Mucosa of stomach (tissue), 1 donor: ENCODE data around the gene MEF2D.

ENCODE experiments used
- H3K27me3 ChIP-seq: one replicate; pipeline ENCODE4 v1.7.0; 2013; ENCODE audit warnings: mild to moderate bottlenecking, low read length; ENCODE audit not compliant: control insufficient read depth, insufficient read depth
- H3K36me3 ChIP-seq: one replicate; pipeline ENCODE4 v1.7.0; 2013; ENCODE audit warnings: low read length; ENCODE audit not compliant: control insufficient read depth, insufficient read depth
- H3K4me1 ChIP-seq: one replicate; pipeline ENCODE4 v1.7.0; 2013; ENCODE audit warnings: mild to moderate bottlenecking, low read length; ENCODE audit not compliant: control insufficient read depth, insufficient read depth
- H3K4me3 ChIP-seq: one replicate; pipeline ENCODE4 v1.7.0; 2013; ENCODE audit warnings: low read length
- H3K9ac ChIP-seq: one replicate; pipeline ENCODE4 v1.7.0; 2013; ENCODE audit warnings: mild to moderate bottlenecking, low read length, moderate library complexity
- H3K9me3 ChIP-seq: one replicate; pipeline ENCODE4 v1.7.0; 2013; ENCODE audit warnings: mild to moderate bottlenecking, low read length, moderate library complexity; ENCODE audit not compliant: control insufficient read depth
- donor health status: Pancreatic carcinoma.

Gene MEF2D

GRCh38 chr1:156490401-156491032, 10.1 kb downstream of the MEF2D start:
- no peak overlapping the region for H3K4me3 ChIP-seq
- peak overlapping the region; percentile 24 for H3K9ac ChIP-seq
- H3K9me3 ChIP-seq = no peaks in the 10 kb centered on the region
- H3K4me1 ChIP-seq = peaks cover 80% of the 10 kb centered on the region
- H3K27me3 ChIP-seq = no peaks in the 10 kb centered on the region
- peaks cover 9% of the 10 kb centered on the region for H3K36me3 ChIP-seq

- Histone ChIP-seq H3K36me3 (peaks cover 5% of the 10 kb centered on the region), H3K4me1 (peaks cover 77% of the 10 kb centered on the region), H3K9me3 (no peaks in the 10 kb centered on the region), H3K27me3 (no peaks in the 10 kb centered on the region), H3K4me3 (no peak overlapping the region), H3K9ac (peak overlapping the region; percentile 24)
Observed at GRCh38 chr1:156489935-156490293, 10.7 kb downstream of the MEF2D start.

DNA sequence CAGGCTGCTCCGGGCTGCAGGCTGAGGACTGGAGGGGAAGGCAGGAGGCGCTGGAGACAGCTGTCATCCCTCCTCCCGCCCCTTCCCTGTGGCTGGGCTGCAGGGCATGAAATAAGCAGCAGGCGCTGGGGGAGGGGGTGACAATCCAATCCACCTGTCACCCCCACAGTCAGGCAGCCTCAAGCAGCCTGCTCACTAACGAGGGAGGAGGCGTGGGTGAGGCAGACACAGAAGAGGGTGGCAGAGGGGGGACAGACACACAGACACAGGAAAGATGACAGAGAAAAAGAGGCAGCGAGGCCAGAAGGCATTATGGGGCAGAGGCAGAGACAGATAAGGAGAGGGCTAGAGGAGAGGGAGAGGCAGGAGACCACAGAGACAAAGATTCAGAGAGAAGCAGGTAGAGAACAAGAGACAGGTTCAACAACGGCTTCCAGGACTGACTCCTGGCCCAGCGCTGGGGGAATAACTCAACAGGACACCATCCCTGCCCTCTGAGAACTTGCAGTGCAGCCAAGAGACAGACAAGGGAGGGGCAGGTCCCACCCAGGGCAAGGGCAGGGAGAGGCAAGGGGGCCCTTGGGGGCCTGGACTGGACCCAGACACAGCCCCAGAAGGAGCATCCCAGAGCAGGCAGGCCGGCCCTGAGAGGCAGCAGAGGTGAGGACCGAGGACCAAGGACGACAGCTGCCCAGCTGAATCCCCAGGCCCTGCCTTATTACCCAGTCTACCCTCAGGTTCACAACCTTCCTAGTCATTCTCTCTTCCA, 11.2 kb downstream of the MEF2D start:
- Histone ChIP-seq H3K9ac (peak overlapping the region; percentile 24), H3K27me3 (no peaks in the 10 kb centered on the region), H3K9me3 (no peaks in the 10 kb centered on the region), H3K4me1 (peaks cover 76% of the 10 kb centered on the region), H3K36me3 (peaks cover 5% of the 10 kb centered on the region), H3K4me3 (no peak overlapping the region)

GRCh38 chr1:156488566-156489165, 11.9 kb downstream of the MEF2D start:
- no peaks in the 10 kb centered on the region for H3K9me3 ChIP-seq
- no peaks in the 10 kb centered on the region for H3K27me3 ChIP-seq
- H3K4me3 ChIP-seq = no peak overlapping the region
- H3K36me3 ChIP-seq = peaks cover 5% of the 10 kb centered on the region
- peaks cover 72% of the 10 kb centered on the region for H3K4me1 ChIP-seq
- no peak overlapping the region for H3K9ac ChIP-seq

DNA sequence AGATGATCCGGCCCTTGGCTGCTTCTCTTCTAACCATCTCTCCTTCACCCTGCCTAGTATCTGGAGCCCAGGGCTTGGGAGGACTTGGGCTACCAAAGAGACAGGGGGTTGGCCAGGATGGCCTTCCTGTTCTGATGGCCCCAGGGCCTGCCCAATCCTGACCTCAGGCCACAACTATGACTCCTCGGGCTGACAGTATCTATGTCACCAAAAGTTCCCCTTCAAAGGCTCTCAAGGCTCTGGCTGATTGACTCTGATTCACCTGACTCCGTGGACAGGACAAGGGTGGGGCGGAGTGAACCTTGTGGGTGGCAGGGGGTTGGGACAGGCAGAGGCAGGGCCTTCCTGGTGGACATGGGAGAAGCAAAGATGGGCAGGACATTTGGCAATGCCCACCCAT, 12.7 kb downstream of the MEF2D start:
- no peaks in the 10 kb centered on the region for H3K27me3 ChIP-seq
- no peak overlapping the region for H3K9ac ChIP-seq
- peaks cover 64% of the 10 kb centered on the region for H3K4me1 ChIP-seq
- H3K9me3 ChIP-seq = no peaks in the 10 kb centered on the region
- H3K36me3 ChIP-seq = peaks cover 5% of the 10 kb centered on the region
- H3K4me3 ChIP-seq = no peak overlapping the region

- no peaks in the 10 kb centered on the region for H3K27me3 ChIP-seq
- H3K9ac ChIP-seq = no peak overlapping the region
- H3K9me3 ChIP-seq = no peaks in the 10 kb centered on the region
- H3K36me3 ChIP-seq = peaks cover 15% of the 10 kb centered on the region
- no peak overlapping the region for H3K4me3 ChIP-seq
- H3K4me1 ChIP-seq = peaks cover 52% of the 10 kb centered on the region
Observed at GRCh38 chr1:156486421-156487344, 13.9 kb downstream of the MEF2D start.

DNA sequence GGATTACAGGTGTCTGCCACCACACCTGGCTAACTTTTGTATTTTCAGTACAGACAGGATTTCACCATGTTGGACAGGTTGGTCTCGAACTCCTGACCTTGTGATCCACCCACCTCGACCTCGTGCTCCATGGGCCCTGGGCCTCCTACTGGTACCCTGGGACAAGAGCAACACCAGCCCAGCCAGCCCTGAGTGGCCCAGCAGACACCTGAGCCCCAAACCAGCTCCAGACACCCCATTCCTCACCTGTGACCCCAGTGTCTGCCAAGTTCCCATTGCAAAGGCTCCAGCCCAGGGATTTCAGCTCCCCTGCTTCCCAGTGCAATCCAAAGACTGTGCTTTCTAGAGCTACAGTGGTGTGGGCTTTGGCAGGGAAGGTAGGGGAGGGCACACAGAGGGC, 14.6 kb downstream of the MEF2D start:
- Histone ChIP-seq H3K4me1 (peaks cover 50% of the 10 kb centered on the region), H3K9ac (no peak overlapping the region), H3K9me3 (no peaks in the 10 kb centered on the region), H3K27me3 (no peaks in the 10 kb centered on the region), H3K36me3 (peaks cover 17% of the 10 kb centered on the region), H3K4me3 (no peak overlapping the region)

DNA sequence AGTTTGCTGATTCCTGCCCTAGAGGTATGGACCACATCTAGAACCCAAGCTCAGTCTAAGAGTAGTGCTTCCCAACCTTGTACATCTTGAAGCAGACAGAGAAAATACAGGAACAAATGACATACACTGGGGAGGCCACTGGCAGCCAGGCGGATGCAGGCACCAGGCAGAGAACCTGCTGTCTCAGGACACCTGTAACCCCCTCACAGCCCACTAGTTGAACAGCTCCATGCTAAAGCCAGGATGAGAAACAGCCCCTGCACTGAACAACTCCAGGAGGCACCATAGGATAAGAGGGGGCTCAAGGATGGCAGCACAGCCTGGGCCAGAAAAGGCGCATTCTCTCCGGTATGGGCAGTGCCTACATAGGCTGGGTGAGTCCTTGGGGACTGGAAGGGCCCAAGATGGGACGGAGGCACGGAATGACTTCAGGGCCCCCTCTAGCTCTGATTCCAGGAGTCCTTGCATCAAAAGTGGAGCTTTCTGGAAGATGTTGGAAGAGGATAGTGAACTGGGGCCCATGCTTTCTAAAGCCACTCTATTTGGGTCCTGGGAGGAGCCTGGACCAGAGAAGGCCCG, 16.0 kb downstream of the MEF2D start:
- H3K36me3 ChIP-seq = peaks cover 30% of the 10 kb centered on the region
- H3K4me1 ChIP-seq = peaks cover 45% of the 10 kb centered on the region
- H3K4me3 ChIP-seq = no peak overlapping the region
- H3K9me3 ChIP-seq = no peaks in the 10 kb centered on the region
- no peaks in the 10 kb centered on the region for H3K27me3 ChIP-seq
- no peak overlapping the region for H3K9ac ChIP-seq

DNA sequence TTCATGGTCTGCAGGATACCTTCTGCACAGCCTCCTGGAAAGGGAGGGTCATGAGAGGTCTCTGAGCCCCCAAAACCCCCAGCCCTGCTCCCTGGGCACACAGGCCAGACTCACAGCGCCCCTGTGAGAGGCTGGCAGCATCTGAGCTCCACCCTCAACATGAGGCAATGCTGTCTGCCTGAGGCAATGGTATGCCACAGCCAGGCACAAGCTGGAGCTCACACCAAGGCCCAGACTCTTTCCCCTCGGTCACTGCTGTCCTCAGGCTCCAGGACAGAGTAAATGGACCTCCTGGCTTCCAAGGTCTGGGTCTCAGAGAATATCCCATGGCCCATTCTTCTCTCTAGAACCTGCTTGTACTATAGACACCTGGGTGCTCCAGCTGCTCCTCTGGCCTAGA, 17.2 kb downstream of the MEF2D start:
- Histone ChIP-seq H3K27me3 (no peaks in the 10 kb centered on the region), H3K9me3 (no peaks in the 10 kb centered on the region), H3K4me3 (no peak overlapping the region), H3K4me1 (peaks cover 33% of the 10 kb centered on the region), H3K9ac (no peak overlapping the region), H3K36me3 (peaks cover 38% of the 10 kb centered on the region)

GRCh38 chr1:156482276-156482675, 18.3 kb downstream of the MEF2D start:
- Histone ChIP-seq H3K27me3 (no peaks in the 10 kb centered on the region), H3K36me3 (peaks cover 38% of the 10 kb centered on the region), H3K4me1 (peaks cover 24% of the 10 kb centered on the region), H3K9ac (no peak overlapping the region), H3K4me3 (no peak overlapping the region), H3K9me3 (no peaks in the 10 kb centered on the region)

DNA sequence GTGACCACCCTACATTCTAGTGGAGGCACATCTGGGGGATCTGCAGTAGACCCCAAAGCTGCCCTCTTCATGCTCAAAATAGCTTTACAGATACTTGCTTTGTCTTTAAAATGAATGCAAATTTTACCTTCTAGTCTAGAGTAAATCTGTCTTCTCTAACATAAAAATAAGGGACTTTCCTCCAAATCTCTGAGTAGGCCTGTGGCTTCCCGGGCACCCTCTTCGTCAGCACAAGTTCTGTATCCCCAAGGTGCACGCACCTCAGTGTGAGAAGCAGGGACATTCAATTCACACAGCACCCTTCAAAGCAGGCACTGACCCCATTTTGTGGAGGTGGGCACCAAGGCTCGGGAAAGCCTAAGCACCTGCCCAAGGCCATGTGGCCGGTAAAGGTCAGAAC, 19.0 kb downstream of the MEF2D start:
- H3K9ac ChIP-seq = no peak overlapping the region
- peaks cover 24% of the 10 kb centered on the region for H3K4me1 ChIP-seq
- no peak overlapping the region for H3K4me3 ChIP-seq
- no peaks in the 10 kb centered on the region for H3K27me3 ChIP-seq
- H3K9me3 ChIP-seq = no peaks in the 10 kb centered on the region
- H3K36me3 ChIP-seq = peaks cover 39% of the 10 kb centered on the region
